ENCODE results near the gene MKX. TPM values are rescaled to one million over a fixed set of nuclear protein-coding genes. Genes with fewer than 3 reads are reported as not detected.

The MKX gene
- total RNA-seq, 2 donors from 2014 or later = 10.1 to 10.5 TPM

DNA sequence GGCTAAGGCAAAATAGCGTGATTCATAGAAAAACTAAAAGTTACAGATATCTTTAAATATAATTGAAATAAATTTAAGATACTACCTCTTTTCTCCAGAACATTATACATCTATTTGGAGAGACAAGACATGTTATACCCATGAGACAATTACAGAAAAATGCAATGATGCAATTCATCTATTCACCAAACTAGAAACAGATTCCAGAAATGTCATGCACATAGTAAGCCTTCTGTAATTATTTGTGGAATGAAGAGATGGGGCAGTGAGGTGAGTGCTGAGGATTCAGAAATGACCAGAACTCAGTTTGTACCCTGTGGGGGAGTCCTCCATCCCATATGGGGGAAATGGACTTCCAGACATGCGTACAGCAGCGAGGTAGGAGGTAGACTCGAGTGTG is 99.4 kb downstream of the MKX start:
- 79% methylated on average over 4 of the region's 4 CpGs for WGBS
- no peak for TF ChIP-seq POLR2AphosphoS5 (IDR thresholded peaks at IDR 0.05)
- TF ChIP-seq, protein P1, sequence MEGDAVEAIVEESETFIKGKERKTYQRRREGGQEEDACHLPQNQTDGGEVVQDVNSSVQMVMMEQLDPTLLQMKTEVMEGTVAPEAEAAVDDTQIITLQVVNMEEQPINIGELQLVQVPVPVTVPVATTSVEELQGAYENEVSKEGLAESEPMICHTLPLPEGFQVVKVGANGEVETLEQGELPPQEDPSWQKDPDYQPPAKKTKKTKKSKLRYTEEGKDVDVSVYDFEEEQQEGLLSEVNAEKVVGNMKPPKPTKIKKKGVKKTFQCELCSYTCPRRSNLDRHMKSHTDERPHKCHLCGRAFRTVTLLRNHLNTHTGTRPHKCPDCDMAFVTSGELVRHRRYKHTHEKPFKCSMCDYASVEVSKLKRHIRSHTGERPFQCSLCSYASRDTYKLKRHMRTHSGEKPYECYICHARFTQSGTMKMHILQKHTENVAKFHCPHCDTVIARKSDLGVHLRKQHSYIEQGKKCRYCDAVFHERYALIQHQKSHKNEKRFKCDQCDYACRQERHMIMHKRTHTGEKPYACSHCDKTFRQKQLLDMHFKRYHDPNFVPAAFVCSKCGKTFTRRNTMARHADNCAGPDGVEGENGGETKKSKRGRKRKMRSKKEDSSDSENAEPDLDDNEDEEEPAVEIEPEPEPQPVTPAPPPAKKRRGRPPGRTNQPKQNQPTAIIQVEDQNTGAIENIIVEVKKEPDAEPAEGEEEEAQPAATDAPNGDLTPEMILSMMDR (IDR thresholded peaks at IDR 0.05) = no peak
- no peak for TF ChIP-seq POLR2A (IDR thresholded peaks at IDR 0.05)
- DNase-seq (ENCODE audit: low spot score) = no peak
- Histone ChIP-seq H3K36me3 (no peaks in the 10 kb centered on the region), H3K4me3 (no peak overlapping the region), H3K9me3 (no peaks in the 10 kb centered on the region), H3K4me1 (replicated peaks) (no peaks in the 10 kb centered on the region), H3K27ac (no peak overlapping the region), H3K27me3 (replicated peaks; ENCODE audit: insufficient read depth) (no peaks in the 10 kb centered on the region)
- intact Hi-C loops (cut with DNase I) = no loop called here

DNA sequence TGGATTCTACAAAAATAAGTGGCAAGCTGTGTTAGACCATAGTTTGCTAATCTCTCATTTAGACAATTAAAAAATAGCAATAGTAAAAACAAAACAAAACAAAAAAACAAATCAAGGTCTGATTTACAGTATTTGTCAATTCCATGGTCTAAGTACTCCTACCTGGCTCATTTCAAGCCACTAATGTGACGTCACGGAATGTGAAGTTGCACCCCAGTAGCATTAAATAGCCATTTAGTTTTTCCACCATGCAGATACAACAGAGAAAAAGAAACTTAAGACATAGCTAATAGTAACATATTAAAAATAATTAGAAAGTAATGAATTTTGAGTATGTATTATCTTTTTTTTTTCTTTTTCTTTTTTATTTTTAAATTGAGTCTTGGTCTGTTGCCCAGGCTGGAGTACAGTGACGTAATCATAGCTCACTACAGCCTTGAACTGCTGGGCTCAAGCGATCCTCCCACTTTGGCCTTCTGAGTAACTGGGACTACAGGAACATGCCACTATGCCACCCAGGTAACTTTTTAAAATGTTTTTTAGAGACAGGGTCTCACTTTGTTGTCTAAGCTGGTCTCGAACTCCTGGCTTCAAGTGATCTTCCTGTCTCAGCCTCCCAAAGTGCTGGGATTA is 101.2 kb downstream of the MKX start:
- no peaks in the 10 kb centered on the region for H3K27me3 ChIP-seq (replicated peaks; ENCODE audit: insufficient read depth)
- no peak overlapping the region for H3K27ac ChIP-seq
- 90% methylated on average over 5 of the region's 5 CpGs for WGBS
- no peak overlapping the region for H3K4me3 ChIP-seq
- H3K4me1 ChIP-seq (replicated peaks) = no peaks in the 10 kb centered on the region
- H3K9me3 ChIP-seq = no peaks in the 10 kb centered on the region
- H3K36me3 ChIP-seq = no peaks in the 10 kb centered on the region
- intact Hi-C loops (cut with DNase I) = no loop called here
- TF ChIP-seq POLR2A (IDR thresholded peaks at IDR 0.05) = no peak
- TF ChIP-seq POLR2AphosphoS5 (IDR thresholded peaks at IDR 0.05) = no peak
- TF ChIP-seq, protein P1 (IDR thresholded peaks at IDR 0.05) = no peak
- DNase-seq (ENCODE audit: low spot score) = no peak

DNA sequence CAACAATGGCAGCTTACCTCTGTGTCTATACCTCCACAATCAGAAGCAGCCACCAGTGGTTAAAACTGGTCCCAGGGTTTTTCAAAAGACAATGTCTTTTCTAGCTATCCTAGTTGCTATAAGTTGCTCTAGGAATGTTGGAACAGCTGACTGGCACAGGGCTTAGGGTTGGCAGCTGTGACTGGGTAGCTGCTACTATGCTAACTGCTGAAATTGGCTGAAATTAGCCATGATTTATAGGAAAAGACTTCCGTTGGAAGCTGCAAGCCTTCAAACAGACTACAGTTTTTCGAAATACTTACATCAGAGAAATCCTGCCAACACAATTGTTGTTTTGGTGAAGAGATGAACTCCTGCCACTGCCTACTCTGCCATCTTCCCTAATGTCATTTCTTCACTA is 102.3 kb downstream of the MKX start:
- H3K36me3 ChIP-seq = no peaks in the 10 kb centered on the region
- no peak overlapping the region for H3K4me3 ChIP-seq
- TF ChIP-seq POLR2A (IDR thresholded peaks at IDR 0.05) (no peak), POLR2AphosphoS5 (IDR thresholded peaks at IDR 0.05) (no peak)
- TF ChIP-seq, protein P1 (IDR thresholded peaks at IDR 0.05) = no peak
- H3K4me1 ChIP-seq (replicated peaks) = no peaks in the 10 kb centered on the region
- intact Hi-C loops (cut with DNase I) = no loop called here
- no peak overlapping the region for H3K27ac ChIP-seq
- 76% methylated on average over 2 of the region's 2 CpGs for WGBS
- no peak for DNase-seq (ENCODE audit: low spot score)
- no peaks in the 10 kb centered on the region for H3K9me3 ChIP-seq
- H3K27me3 ChIP-seq (replicated peaks; ENCODE audit: insufficient read depth) = no peaks in the 10 kb centered on the region

DNA sequence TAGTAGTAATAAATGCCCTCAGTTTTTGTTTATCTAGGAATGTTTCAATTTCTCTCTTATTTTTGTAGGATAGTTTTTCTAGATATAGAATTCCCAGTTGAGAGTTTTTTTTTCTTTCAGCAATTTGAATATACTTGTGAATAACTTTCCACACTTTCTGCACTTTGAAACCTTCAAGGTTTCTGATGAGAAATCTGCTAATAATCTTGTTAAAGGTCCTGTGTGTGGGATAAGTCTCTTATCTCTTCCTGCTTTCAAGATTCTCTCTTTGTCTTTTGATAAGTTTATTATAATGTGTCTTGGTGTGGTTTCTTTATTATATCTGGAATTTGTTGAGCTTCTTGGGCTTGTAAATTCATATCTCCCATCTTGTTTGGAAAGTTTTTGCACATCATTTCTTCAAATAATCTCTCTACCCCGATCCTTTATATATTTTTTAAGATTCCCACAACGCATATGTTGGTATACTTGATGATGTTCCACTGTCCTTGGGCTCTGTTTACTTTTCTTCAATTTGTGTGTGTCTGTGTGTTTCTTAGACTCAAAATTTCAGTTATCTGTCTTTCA is 103.5 kb downstream of the MKX start:
- Histone ChIP-seq H3K27ac (no peak overlapping the region), H3K9me3 (no peaks in the 10 kb centered on the region), H3K27me3 (replicated peaks; ENCODE audit: insufficient read depth) (no peaks in the 10 kb centered on the region), H3K4me3 (no peak overlapping the region), H3K36me3 (no peaks in the 10 kb centered on the region), H3K4me1 (replicated peaks) (no peaks in the 10 kb centered on the region)
- intact Hi-C loops (cut with DNase I) = no loop called here
- 94% methylated on average over 2 of the region's 2 CpGs for WGBS
- DNase-seq (ENCODE audit: low spot score) = no peak
- no peak for TF ChIP-seq POLR2AphosphoS5 (IDR thresholded peaks at IDR 0.05)
- TF ChIP-seq POLR2A (IDR thresholded peaks at IDR 0.05) = no peak
- TF ChIP-seq, protein P1 (IDR thresholded peaks at IDR 0.05) = no peak
